Stomach (tissue), 4 donors: Measurements from ENCODE around the gene KAT7.

Source experiments
- POLR2A ChIP-seq, 4 donors: fragments of 450-650 bp; IDR thresholded peaks; one replicate each; pipeline ENCODE4 v1.6.1; 2016; ENCODE audit warnings: antibody characterized with exemption in 4 of 4, control low read depth in 2 of 4, mild to moderate bottlenecking in 1 of 4, moderate library complexity in 1 of 4
- POLR2AphosphoS5 ChIP-seq, 3 donors: sonication (generic); formaldehyde crosslinking; IDR thresholded peaks; one replicate each; pipeline ENCODE4 v1.6.1; 2016; ENCODE audit warnings: antibody characterized with exemption in 3 of 3
- TF ChIP-seq, protein P1 (sequence below), 7 experiments: fragments of 450-650 bp in 4 of 7; fragments of 200-600 bp in 3 of 7; sonication (generic) in 3 of 7; IDR thresholded peaks; one replicate each; pipeline ENCODE4 v1.5.1; 2016 to 2019; ENCODE audit warnings: antibody characterized with exemption in 7 of 7, control low read depth in 2 of 7, mild to moderate bottlenecking in 1 of 7

DNA sequence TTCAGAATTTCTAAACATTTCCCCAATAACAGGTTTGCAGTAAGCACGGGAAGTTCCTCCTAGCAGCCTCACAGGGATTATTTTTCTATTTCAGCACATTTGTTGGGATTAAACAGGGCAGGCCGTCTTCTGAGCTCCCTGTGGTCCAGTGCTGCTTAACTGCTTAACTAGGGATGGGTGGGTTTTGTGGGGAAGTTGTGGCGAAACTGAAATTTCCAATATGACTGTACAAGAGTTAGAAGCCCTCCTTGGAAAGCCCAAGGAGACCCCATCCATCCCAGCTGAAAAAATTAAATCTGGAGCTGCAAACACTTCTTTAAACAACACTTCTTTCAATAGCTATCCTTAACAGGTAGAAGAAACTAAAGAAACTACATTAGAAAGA, 46.8 kb upstream of the KAT7 start:
- TF ChIP-seq, protein P1, sequence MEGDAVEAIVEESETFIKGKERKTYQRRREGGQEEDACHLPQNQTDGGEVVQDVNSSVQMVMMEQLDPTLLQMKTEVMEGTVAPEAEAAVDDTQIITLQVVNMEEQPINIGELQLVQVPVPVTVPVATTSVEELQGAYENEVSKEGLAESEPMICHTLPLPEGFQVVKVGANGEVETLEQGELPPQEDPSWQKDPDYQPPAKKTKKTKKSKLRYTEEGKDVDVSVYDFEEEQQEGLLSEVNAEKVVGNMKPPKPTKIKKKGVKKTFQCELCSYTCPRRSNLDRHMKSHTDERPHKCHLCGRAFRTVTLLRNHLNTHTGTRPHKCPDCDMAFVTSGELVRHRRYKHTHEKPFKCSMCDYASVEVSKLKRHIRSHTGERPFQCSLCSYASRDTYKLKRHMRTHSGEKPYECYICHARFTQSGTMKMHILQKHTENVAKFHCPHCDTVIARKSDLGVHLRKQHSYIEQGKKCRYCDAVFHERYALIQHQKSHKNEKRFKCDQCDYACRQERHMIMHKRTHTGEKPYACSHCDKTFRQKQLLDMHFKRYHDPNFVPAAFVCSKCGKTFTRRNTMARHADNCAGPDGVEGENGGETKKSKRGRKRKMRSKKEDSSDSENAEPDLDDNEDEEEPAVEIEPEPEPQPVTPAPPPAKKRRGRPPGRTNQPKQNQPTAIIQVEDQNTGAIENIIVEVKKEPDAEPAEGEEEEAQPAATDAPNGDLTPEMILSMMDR (IDR thresholded peaks at IDR 0.05) = no peak
- TF ChIP-seq POLR2AphosphoS5 (IDR thresholded peaks at IDR 0.05) (no peak), POLR2A (IDR thresholded peaks at IDR 0.05) (no peak)
